GM21619 (cell line): Measurements from ENCODE around the gene ABCE1.

Experiments
- ATAC-seq: cut with Tn5 transposase; IDR thresholded peaks from one replicate; pipeline ENCODE4 v1.9.1; 2021; ENCODE audit not compliant: unreplicated experiment

ABCE1 gene

DNA sequence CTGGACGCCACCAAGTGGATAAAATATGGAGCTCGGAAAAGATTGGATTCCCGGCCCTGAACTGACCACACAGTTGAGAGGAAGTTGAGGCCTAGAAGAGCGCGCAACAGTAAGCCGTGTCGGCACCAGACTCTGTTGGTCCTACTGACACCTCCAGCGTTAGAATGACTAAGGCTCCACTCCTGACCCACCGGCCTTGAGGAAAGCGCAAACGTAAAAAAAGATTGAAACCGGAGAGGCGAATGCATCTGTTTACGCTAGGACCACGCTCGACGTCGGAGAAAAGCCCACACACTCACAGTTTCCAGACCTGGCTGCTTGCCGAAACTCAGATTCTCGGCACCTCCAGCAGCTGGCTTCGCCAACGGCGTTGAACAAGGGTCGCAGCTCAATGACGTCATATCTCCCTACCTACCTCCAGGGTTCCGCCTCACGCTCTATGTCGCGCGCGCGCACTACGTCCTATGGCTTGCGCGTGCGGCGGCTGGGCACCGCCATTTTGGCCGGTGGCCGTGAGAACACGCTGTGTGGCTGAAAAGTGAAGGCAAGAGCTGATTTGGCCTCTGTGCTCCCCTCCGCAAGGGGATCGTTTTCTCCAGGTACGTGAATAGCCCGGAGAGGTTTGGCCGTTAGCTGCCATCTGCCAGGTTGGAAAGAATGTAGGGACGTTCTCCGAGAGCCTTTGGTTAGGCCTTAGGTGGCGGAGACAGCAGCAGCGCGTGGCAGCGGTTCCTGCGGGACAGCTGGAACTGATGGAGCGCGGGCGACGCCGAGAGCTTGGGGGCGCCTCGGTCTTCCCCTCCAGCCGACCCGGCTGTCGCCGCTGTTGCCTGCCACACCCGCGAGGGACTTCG, at the start of gene ABCE1, which contains the start of gene ANAPC10:
TSS of gene ABCE1 (plus strand) at position 491 of the 854 bp plus-strand sequence. CDS start 6,102 bp downstream, outside the sequence.
TSS of gene ANAPC10 (minus strand) at position 376 of the 854 bp plus-strand sequence. CDS start 2,097 bp downstream, outside the sequence.
- peak; percentile 80 for ATAC-seq

DNA sequence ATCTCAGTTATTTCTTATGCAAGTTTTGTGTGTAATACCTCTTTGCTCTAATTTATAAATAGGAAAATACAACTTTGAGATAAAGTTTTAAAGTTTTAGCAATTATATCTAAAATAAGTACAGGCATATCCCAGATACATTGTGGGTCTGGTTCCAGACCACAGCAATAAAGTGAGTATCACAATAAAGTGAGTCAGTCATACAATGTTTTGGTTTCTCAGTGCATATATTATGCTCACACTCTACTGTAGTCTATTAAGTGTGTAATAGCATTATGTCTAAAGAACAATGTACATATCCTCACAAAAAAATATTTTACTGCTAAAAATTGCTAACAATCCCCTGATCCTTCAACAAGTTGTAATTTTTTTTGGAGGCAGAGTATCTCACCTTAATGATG, 49.3 kb upstream of the ABCE1 start:
- no peak for ATAC-seq

- no peak for ATAC-seq
Observed at GRCh38 chr4:145049241-145049640, 48.9 kb upstream of the ABCE1 start.

- no peak for ATAC-seq
Observed at GRCh38 chr4:145055533-145056257, 42.4 kb upstream of the ABCE1 start.

DNA sequence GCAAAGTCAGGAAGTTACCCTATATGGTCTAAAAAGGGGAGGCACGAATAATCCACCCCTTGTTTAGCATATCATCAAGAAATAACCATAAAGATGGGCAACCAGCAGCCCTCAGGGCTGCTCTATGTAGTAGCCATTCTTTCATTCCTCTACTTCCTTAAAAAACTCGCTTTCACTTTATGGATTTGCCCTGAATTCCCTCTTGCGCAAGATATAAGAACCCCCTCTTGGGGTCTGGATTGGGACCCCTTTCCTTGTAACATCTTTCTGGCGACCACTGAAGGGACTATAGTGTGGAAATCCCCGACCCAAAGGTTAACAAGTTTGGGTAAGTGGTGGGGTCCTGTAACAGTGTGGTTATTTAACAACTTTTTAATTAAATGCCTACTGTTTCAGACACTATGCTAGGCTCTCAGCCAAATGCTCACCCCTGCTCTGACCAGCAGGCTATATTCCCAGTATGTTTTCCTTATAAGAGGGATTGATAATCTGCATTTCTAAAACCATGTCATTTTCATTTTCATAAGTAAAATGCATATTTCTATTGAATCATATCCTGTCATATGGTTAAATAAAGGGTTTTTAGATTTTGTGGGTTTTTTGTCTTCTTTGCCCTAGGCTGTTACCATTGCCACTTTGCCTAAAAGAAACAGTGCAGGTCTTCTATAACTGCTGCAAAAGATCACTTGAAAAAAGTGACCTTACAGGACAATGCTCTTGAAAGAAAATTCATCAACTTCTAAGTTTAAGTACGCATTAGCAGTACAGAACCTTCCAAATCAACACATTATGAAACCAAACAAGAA, 41.6 kb upstream of the ABCE1 start:
- ATAC-seq = no peak

GRCh38 chr4:145058256-145058655, 39.9 kb upstream of the ABCE1 start:
- no peak for ATAC-seq

DNA sequence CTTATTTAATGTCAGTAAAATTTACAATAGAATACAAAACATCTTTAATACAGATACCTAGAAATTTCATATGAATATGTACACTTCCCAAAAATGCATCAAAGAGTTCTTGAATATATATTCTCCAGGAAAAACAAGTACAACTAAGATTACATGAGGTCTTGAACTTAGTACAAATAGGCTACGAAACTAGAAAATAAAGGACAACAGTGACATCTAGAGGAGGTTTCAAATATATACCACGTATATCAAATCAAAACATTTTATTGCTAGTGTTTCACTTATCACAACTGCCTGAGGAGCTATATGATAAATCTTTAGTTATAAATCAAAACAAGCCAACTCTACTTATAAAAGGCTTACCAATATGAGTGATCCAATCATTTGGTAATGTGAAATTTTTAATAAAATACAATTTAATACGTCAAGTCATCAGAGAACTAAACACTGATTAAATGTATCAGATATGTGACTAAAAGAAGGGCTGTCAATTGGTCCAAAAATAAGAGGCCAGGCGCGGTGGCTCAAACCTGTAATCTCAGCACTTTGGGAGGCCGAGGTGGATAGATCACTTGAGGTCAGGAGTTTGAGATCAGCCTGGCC, 36.7 kb upstream of the ABCE1 start:
- ATAC-seq = peak; percentile 68

- ATAC-seq = no peak
Observed at GRCh38 chr4:145066063-145066501, 32.0 kb upstream of the ABCE1 start.

- ATAC-seq = no peak
Observed at GRCh38 chr4:145069361-145069760, 28.8 kb upstream of the ABCE1 start.

- ATAC-seq = no peak
Observed at GRCh38 chr4:145071560-145071959, 26.6 kb upstream of the ABCE1 start.

GRCh38 chr4:145075742-145076468, 22.2 kb upstream of the ABCE1 start:
- ATAC-seq = no peak

DNA sequence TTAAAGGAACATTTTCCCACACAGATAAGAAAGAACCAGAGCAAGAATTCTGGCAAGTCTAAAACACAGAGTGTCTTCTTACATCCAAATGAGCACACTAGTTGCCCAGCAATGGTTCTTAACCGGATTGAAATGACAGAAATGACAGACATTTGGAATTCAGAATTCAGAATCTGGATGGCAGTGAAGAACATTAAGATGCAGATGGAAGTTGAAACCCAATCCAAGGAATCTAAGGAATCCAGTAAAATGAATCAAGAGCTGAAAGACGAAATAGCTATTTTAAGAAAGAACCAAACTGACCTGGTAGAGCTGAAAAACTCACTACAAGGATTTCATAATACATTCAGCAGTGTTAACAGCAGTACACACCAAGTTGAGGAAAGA, 21.6 kb upstream of the ABCE1 start:
- no peak for ATAC-seq

GRCh38 chr4:145081756-145082155, 16.4 kb upstream of the ABCE1 start:
- ATAC-seq = no peak

DNA sequence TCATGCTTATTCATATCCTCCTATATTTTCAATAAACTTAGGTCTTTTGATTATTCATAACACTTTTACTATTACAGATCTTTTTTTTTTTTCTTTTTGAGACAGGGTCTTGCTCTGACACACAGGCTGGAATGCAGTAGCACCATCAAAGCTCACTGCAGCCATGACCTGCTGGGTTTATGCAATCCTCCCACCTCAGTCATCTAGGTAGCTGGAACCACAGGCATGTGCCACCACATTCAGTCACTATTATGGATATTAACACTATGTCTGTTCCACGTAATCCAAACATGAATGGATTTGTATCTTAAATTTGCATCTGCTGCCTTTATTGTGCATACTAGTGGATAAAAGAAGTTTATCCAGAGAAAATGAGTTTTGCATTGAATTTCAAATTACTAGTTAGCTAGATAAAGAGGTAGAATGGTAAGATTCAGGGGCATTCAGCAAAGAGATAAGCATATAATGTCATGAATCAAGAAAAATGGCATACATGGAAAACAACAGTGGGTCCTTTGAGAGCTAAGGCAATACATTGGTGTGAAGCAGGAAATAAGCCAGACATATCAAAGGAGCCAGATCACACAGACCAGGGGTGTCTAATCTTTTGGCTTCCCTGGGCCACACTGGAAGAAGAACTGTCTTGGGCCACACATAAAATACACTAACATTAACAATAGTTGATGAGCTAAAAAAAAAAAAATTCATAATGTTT, 14.1 kb upstream of the ABCE1 start:
- no peak for ATAC-seq

DNA sequence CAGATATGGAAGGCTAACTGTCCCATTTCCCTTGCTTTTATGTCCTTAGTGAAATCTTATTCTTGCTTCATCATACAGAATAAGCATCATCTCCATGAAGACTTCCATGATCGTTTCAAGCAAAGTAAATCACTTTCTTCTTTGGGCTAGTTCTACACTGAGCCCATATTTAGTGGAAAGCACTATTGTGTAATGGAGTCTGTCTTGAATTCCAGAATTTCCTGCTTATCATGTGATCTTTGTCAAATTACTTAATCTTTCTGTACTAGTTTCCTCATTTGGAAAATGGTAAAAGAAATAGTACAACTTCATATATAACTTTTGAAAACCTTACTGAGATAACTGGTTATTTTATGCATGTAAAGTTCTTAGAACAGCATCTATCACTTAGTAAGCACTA, 7.7 kb upstream of the ABCE1 start:
- no peak for ATAC-seq

DNA sequence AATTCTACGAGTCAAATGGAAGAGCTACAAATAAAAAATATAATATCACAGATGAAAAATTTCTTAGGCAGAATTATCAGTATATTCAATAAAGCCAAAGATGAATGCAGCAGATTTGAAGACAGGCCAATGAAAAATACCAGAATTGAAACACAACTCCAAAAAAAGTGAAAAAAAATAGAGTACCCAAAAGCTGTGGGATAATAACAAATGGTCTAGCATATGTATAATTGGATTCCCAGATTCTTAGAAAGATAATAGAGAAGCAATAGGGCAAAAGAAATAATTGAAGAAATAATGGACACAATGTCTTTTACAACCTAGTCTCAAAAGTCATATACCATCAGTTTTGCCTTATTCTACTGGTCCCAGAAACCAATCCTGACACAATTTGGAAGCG, 4.5 kb upstream of the ABCE1 start:
- ATAC-seq = no peak

DNA sequence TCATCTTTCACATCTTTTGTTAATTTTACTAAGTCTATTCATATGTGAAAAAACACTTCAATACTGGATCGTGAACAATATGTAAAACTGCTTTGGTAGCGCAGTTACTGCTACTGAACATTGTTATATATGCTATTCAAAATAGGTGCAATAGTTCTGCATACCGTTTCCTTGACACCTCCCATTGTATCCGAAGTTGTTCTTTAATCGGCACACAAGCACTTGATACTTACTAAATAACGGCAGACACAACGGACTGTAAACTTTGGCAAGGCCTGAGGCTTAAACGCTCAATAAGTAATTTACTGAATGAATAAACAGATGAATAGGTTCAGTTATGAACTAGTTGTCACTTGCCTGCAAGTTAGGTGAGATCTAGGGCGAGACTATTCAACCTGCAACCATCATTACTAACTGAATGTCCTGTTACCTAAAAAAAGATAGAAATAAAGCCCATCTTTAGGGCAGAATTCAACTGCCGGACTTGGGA, 735 bp upstream of the ABCE1 start:
- no peak for ATAC-seq

DNA sequence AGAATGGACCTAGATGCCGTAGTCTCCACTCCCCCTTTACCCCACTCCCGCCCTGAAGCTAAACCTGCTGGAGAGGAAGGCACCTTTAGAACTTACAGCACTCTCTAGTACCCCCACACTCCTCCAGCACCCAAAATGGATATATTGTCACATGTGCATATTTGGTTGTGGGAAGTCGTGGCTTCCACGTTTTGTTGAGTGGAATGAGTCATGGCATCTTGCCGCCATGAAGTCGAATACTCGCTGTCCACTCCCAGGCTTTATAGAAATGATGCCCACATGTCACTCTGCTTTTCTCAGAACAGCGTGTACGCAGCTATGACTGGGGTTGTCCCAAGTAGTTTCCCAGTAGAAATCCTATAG, 545 bp downstream of the ABCE1 start:
- peak; percentile 12 for ATAC-seq

DNA sequence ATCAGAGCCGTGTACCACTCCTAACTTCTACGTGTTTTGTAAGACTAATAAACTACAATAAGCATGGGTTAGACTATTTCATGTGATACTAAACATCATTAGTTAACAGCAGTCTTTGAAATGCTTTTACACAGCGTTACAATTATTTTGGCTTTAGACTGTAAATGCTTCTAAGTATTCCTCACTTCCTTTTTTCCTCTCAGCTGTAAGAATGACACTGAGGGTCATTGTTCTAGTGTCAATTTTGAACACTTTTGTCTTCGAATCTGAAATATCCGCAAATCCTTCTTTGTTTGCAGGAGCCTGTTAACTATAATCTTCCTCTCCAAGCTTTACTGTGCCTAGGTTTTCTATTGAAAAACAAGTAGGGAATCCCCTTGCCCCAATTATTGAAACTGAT, 1.5 kb downstream of the ABCE1 start:
- no peak for ATAC-seq
